Activated CD4-positive, alpha-beta T cell treated with anti-CD3 and anti-CD28 coated beads, Interleukin-2, Interleukin-4, amounts not matched to agents 100 ng/mL and 50 ng/mL, durations not matched to agents 16 hours and 8 hours (primary cell): ENCODE data around the gene TLCD3B.

Experiments used
- DNase-seq: peaks from one replicate; pipeline ENCODE4 v3.0.0-alpha.2; 2020; ENCODE audit warnings: low spot score

TLCD3B gene

DNA sequence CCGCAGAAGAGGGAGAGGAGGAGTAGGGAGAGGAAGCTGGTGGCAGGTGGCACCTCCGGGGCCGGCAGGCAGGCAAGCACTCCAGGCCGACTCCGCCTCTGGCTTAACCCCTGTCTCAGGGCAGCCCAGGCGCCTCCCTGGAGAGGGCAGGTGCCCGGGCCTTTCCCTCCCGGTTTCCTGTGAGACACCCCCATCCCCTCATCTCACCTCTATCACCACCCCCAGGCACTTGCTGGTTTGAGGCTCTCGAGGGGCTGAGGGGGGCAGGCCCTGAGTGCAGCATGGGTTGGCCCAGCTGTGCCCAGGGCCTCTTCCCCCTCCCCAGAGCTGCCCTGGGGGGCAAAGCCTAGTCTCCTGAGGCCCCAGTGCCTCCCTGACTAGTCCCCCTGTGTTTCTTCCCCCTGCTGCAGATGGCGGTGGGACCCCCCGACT, 26.2 kb downstream of the TLCD3B start:
- DNase-seq, result no peak

DNA sequence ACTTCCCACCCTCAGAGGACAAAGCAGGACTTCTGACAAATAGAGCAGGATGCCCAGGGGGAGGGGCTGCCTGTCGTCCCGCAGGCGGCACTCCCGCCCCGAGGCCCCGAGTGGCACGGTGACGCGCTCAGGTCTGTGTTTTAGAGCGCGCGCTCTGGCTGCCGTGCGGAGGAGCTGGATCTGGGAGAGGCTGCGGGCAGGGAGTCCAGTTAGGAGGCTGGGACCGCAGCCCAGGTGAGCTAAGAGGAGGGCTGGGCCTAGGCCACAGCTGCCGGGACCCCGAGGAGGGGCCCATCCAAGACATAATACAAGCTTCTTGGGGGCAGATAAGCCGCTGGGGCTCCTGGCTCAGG, 26.7 kb downstream of the TLCD3B start:
- DNase-seq, result no peak

GRCh38 chr16:30003670-30004423, 27.2 kb downstream of the TLCD3B start:
- DNase-seq, result no peak

GRCh38 chr16:30002614-30003346, 28.3 kb downstream of the TLCD3B start:
- DNase-seq, result no peak

GRCh38 chr16:30000735-30001631, 30.1 kb downstream of the TLCD3B start:
- no peak for DNase-seq

- DNase-seq, result no peak
These were observed 31.5 kb downstream of the TLCD3B start for GRCh38 chr16:29999605-30000004.

DNA sequence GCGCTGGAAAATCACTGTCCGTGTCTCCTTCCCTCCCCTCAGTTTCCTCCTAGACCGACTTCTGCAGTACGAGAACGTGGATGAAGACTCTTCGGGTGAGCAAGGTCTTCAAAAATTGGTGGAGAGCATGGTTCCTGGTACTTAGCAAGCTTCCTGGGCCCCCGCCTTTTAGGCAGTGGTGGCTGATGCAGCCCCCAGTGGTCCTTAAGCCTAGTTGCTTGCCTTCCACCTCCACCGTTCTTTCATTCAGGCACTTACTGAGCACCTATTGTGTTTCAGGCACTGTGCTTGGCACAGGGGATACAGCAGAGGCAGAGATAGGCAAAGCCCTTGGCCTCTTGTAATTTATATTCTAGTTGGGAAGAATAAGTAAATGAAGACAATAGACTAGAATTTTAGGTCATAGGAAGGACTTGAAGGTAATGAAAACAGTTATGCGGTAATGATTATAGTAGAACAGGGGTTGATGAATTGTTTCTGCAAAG, 34.3 kb downstream of the TLCD3B start:
- no peak for DNase-seq

DNA sequence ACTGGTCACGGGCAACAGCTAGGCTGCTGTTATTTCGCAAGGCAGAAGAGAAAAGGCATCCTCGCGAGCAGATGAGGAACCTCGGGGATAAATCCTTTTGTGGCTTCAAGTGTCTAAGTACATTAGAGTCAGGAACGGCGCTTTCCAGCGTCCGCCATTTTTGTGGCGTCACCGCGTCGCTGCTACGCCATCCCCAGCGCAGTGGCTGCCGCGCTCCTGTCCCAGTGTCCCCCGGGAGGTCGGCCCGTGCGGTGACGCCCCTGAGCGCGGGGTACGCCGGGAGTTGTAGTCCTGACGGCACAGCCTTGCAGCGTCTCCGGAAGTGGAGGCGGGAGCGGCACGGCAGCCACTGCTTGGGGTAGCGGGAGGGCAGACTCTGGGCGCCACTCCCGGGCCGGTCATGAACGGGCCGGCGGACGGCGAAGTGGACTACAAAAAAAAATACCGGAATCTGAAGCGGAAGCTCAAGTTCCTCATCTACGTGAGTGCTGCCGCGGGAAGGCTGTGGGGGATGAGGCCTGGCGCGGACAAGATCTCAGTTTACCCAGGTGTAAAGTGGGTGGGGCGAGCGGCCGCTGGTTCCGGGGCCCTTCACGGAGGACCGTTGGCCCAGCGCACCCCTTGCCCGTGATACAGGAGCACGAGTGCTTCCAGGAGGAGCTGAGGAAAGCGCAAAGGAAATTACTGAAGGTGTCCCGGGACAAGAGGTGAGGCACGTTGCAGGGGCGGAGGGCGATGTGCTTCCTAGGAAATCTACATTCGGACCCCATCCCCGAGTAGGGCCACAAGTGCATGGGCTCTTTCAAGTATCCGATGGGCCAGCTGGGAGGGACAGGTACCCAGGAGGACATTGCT, 34.9 kb downstream of the TLCD3B start, which contains the start of gene INO80E:
Gene INO80E, plus strand, starts transcription at position 331 of the 855 bp plus-strand sequence. Its CDS starts 70 bp downstream, at position 401.
- peak; percentile 99 for DNase-seq

- peak; percentile 91 for DNase-seq
These were observed 35.7 kb downstream of the TLCD3B start, which contains the start of gene HIRIP3 for GRCh38 chr16:29995324-29995910. TSS of gene HIRIP3 (minus strand) at chr16:29995617. CDS start at chr16:29995605, 12 bp downstream.

GRCh38 chr16:29994600-29995323, 36.3 kb downstream of the TLCD3B start:
- peak; percentile 76 for DNase-seq

- no peak for DNase-seq
These were observed 37.0 kb downstream of the TLCD3B start for GRCh38 chr16:29993903-29994599.

GRCh38 chr16:29993191-29993902, 37.7 kb downstream of the TLCD3B start:
- DNase-seq, result no peak

GRCh38 chr16:29992344-29992967, 38.6 kb downstream of the TLCD3B start:
- no peak for DNase-seq

GRCh38 chr16:29991571-29991904, 39.5 kb downstream of the TLCD3B start:
- DNase-seq, result no peak

- no peak for DNase-seq
These were observed 40.0 kb downstream of the TLCD3B start for GRCh38 chr16:29990883-29991570.

- no peak for DNase-seq
These were observed 41.0 kb downstream of the TLCD3B start for GRCh38 chr16:29990034-29990433.

GRCh38 chr16:29989111-29989858, 41.8 kb downstream of the TLCD3B start:
- no peak for DNase-seq
